TTC549 (cell line): ENCODE measurements around the gene KLHDC3.

Experiments
- FAIRE-seq: peaks from 2 replicates; lab custom pipeline; 2012; peaks lifted over from hg19 to GRCh38; lab: Jason Lieb, UNC

Gene KLHDC3

GRCh38 chr6:43059168-43060033, 45.4 kb downstream of the KLHDC3 start, which contains the start of the genes KLC4 and MRPL2:
Gene KLC4, plus strand, starts transcription at chr6:43059631. Its CDS starts 1,705 bp downstream, at chr6:43061336.
Gene MRPL2, minus strand, starts transcription at chr6:43059434. Its CDS starts 53 bp downstream, at chr6:43059381.
- no peak for FAIRE-seq

- no peak for FAIRE-seq
These were observed 46.1 kb downstream of the KLHDC3 start for GRCh38 chr6:43060034-43060754.

GRCh38 chr6:43060755-43061633, 46.9 kb downstream of the KLHDC3 start:
- no peak for FAIRE-seq

GRCh38 chr6:43061861-43062260, 47.8 kb downstream of the KLHDC3 start:
- no peak for FAIRE-seq

- FAIRE-seq = no peak
These were observed 48.8 kb downstream of the KLHDC3 start for GRCh38 chr6:43062818-43063217.

- FAIRE-seq = peak; percentile 77
These were observed 56.1 kb downstream of the KLHDC3 start for GRCh38 chr6:43070028-43070632.
